Caco-2 (cell line): ENCODE data around the gene CDIP1. TPM values are rescaled to one million over a fixed set of nuclear protein-coding genes. Genes with fewer than 3 reads are reported as not detected.
A peak's percentile ranks its signal among the peaks of the same experiment; 100 is the strongest.

Source experiments
- BruUV-seq: library from RNA; stranded (reverse); fragments of 400-500 nt; replicated peaks from 2 replicates; lab custom pipeline; 2021; lab: Mats Ljungman, UMichigan
- CTCF ChIA-PET: fragments of 300-600 bp; sonication (Branson Sonifier 250); formaldehyde crosslinking; loops from one replicate; lab custom pipeline; 2022; ENCODE audit warnings: antibody characterized with exemption; lab: Charles Lee
- POLR2A ChIA-PET: fragments of 300-600 bp; sonication (Branson Sonifier 250); formaldehyde crosslinking; loops from one replicate; lab custom pipeline; 2022; ENCODE audit warnings: antibody characterized with exemption; lab: Charles Lee
- DNase-seq, 2 experiments: peaks; one replicate each; pipeline versions ENCODE4 v3.0.0 to v3.0.0-alpha.2; 2020 to 2022
- H3K27me3 ChIP-seq: replicated peaks from 2 replicates; pipeline ENCODE4 v1.6.0; 2011; ENCODE audit warnings: low read length; ENCODE audit not compliant: control insufficient read depth, insufficient read depth
- H3K36me3 ChIP-seq: 2 replicates; pipeline ENCODE4 v1.5.1; 2011; ENCODE audit warnings: low read length; ENCODE audit not compliant: control insufficient read depth, insufficient read depth
- H3K4me1 ChIP-seq: fragments of 250-450 bp; sonication (Bioruptor Pico); 2 replicates; pipeline ENCODE4 v1.5.1; 2020; ENCODE audit warnings: mild to moderate bottlenecking
- H3K4me3 ChIP-seq: 2 replicates; pipeline ENCODE4 v1.5.1; 2011; ENCODE audit warnings: low read depth, mild to moderate bottlenecking, control low read depth, low read length
- H3K9me3 ChIP-seq: fragments of 250-450 bp; sonication (Bioruptor Pico); 2 replicates; pipeline ENCODE4 v1.5.1; 2020; ENCODE audit warnings: mild to moderate bottlenecking, moderate library complexity
- H3K27ac Mint-ChIP-seq: one replicate; pipeline ENCODE4 v1.8.0; 2022; ENCODE audit warnings: mixed read lengths; ENCODE audit not compliant: unreplicated experiment
- H3K27me3 Mint-ChIP-seq: one replicate; pipeline ENCODE4 v1.8.0; 2022; ENCODE audit warnings: mixed read lengths; ENCODE audit not compliant: insufficient read depth, unreplicated experiment
- H3K36me3 Mint-ChIP-seq: one replicate; pipeline ENCODE4 v1.8.0; 2022; ENCODE audit warnings: mild to moderate bottlenecking, mixed read lengths; ENCODE audit not compliant: insufficient read depth, unreplicated experiment
- H3K4me1 Mint-ChIP-seq: one replicate; pipeline ENCODE4 v1.8.0; 2022; ENCODE audit warnings: low read depth, mixed read lengths; ENCODE audit not compliant: unreplicated experiment
- H3K4me3 Mint-ChIP-seq: one replicate; pipeline ENCODE4 v1.8.0; 2022; ENCODE audit warnings: mild to moderate bottlenecking, moderate library complexity, mixed read lengths; ENCODE audit not compliant: unreplicated experiment
- H3K9me3 Mint-ChIP-seq: one replicate; pipeline ENCODE4 v1.8.0; 2022; ENCODE audit warnings: mixed read lengths; ENCODE audit not compliant: unreplicated experiment
- CTCF ChIP-seq, 2 experiments: fragments of 200-600 bp in 1 of 2; IDR thresholded peaks; 1 replicate in 1 of 2; 2 replicates in 1 of 2; pipeline versions ENCODE4 v1.5.1 to v1.8.0; 2011 to 2022; ENCODE audit warnings: antibody characterized with exemption in 1 of 2, control low read depth in 1 of 2, inconsistent platforms in 1 of 2, low read depth in 1 of 2, low read length in 1 of 2, mild to moderate bottlenecking in 1 of 2, moderate library complexity in 1 of 2; ENCODE audit not compliant: insufficient read depth in 1 of 2, severe bottlenecking in 1 of 2, unreplicated experiment in 1 of 2
- intact Hi-C: fragments of 100-400 bp; cut with micrococcal nuclease; formaldehyde crosslinking; loops from one replicate; pipeline ENCODE4 v1.10.0; 2022; ENCODE audit not compliant: unreplicated experiment
- total RNA-seq: library from RNA; stranded (reverse); gene quantifications from 2 replicates; pipeline ENCODE4 v1.2.3, GENCODE V29; 2022

CDIP1 gene
- total RNA-seq, 1 experiment from 2014 or later, result 51.7 TPM

GRCh38 chr16:4506450-4506849, 32.1 kb downstream of the CDIP1 start:
- Mint-ChIP-seq H3K4me1 (peaks cover 1% of the 10 kb centered on the region), H3K9me3 (no peaks in the 10 kb centered on the region), H3K27ac (no peak overlapping the region), H3K36me3 (peaks cover 36% of the 10 kb centered on the region), H3K4me3 (no peak overlapping the region), H3K27me3 (no peaks in the 10 kb centered on the region)
- Histone ChIP-seq H3K9me3 (no peaks in the 10 kb centered on the region), H3K27me3 (no peaks in the 10 kb centered on the region), H3K4me1 (no peaks in the 10 kb centered on the region), H3K4me3 (no peak overlapping the region), H3K36me3 (peaks cover 5% of the 10 kb centered on the region; the same call in 1 of the 2 replicates)
- peak; percentile 58 for DNase-seq
- POLR2A ChIA-PET, result no interaction called here
- intact Hi-C loops, result loop anchor here (1.0 to 2.0 kb wide), 2 partner anchors 42 to 79 kb away; no protein-coding TSS in a partner anchor
- CTCF ChIA-PET, result interaction anchor here (0.6 to 2.1 kb wide), 3 partner anchors 12 to 42 kb away, joined by 3 to 10 read pairs (median 4); partner anchors contain the start of gene CDIP1
- no TSS peak for BruUV-seq
- TF ChIP-seq CTCF (IDR thresholded peaks at IDR 0.05; ENCODE audit: insufficient read depth in 1 of 2, low read depth in 1 of 2, low read length in 1 of 2, severe bottlenecking in 1 of 2, unreplicated experiment in 1 of 2), result peak; percentile 77 to 82

DNA sequence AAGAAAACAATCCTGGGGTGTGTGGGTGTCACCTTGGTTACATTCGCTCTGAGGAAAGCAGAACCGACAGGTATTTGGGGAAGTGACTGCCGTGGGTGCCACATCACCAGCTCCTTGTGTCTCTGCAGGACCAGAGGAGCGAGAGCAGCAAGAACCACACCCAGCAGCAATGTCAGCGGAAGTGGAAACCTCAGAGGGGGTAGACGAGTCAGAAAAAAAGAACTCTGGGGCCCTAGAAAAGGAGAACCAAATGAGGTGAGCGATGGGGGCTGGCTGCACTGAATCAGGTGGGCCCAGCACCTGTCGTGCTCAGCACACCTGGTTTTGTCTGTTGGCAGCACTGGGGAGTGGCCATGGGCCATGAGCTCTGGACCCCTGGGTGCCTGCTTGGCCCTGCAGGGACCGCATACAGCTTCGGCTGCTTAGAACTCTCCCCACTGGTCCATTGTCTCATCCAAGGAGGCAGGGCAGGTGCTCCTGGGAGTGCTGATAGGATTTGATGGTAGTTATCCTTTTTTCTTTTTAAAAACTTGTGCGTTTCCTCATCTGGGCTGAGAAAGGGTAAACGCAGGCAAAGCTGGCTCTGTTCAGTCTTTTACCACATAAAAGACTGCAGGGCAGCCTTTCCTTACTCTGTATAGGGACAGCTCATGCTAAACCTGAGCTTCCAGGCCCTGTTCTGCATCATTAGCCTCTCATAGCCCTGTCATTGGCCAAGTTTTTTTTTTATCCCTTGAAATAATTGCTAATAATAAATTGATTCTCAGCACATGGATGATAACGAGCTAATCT, 33.0 kb downstream of the CDIP1 start:
- CTCF ChIA-PET, result interaction anchor here (0.6 to 2.1 kb wide), 3 partner anchors 13 to 43 kb away, joined by 3 to 10 read pairs (median 4); partner anchors contain the start of gene CDIP1
- no peak for DNase-seq
- POLR2A ChIA-PET, result interaction anchor here (1.0 kb wide), 1 partner anchor 450 kb away, joined by 3 read pairs; no protein-coding TSS in a partner anchor
- no peaks in the 10 kb centered on the region for H3K9me3 ChIP-seq
- H3K27me3 ChIP-seq, result no peaks in the 10 kb centered on the region
- peaks cover 10% of the 10 kb centered on the region for H3K4me1 Mint-ChIP-seq
- intact Hi-C loops, result loop anchor here (1.0 to 2.0 kb wide), 2 partner anchors 43 to 80 kb away; no protein-coding TSS in a partner anchor
- TF ChIP-seq CTCF (IDR thresholded peaks at IDR 0.05; ENCODE audit: insufficient read depth in 1 of 2, low read depth in 1 of 2, low read length in 1 of 2, severe bottlenecking in 1 of 2, unreplicated experiment in 1 of 2), result no peak
- no peaks in the 10 kb centered on the region for H3K27me3 Mint-ChIP-seq
- no peak overlapping the region for H3K4me3 Mint-ChIP-seq
- H3K4me3 ChIP-seq, result no peak overlapping the region
- BruUV-seq, result no TSS peak
- H3K27ac Mint-ChIP-seq, result no peak overlapping the region
- H3K4me1 ChIP-seq, result peaks cover 7% of the 10 kb centered on the region
- H3K36me3 ChIP-seq, result peaks cover 2% of the 10 kb centered on the region; the same call in 1 of the 2 replicates
- no peaks in the 10 kb centered on the region for H3K9me3 Mint-ChIP-seq
- H3K36me3 Mint-ChIP-seq, result peaks cover 30% of the 10 kb centered on the region

- Histone ChIP-seq H3K27me3 (no peaks in the 10 kb centered on the region), H3K4me3 (no peak overlapping the region), H3K9me3 (no peaks in the 10 kb centered on the region), H3K36me3 (no peaks in the 10 kb centered on the region), H3K4me1 (peaks cover 16% of the 10 kb centered on the region)
- BruUV-seq, result no TSS peak
- Mint-ChIP-seq H3K9me3 (no peaks in the 10 kb centered on the region), H3K36me3 (peaks cover under 1% of the 10 kb centered on the region), H3K4me3 (no peak overlapping the region), H3K27me3 (no peaks in the 10 kb centered on the region), H3K27ac (peak overlapping the region; percentile 42), H3K4me1 (peaks cover 26% of the 10 kb centered on the region)
- no peak for TF ChIP-seq CTCF (IDR thresholded peaks at IDR 0.05; ENCODE audit: insufficient read depth in 1 of 2, low read depth in 1 of 2, low read length in 1 of 2, severe bottlenecking in 1 of 2, unreplicated experiment in 1 of 2)
- intact Hi-C loops, result loop anchor here (2.0 kb wide), 1 partner anchor 24 kb away; the partner anchor contains the start of gene HMOX2
- ChIA-PET CTCF (interaction anchor here (0.6 to 1.4 kb wide), 3 partner anchors 13 to 211 kb away, joined by 3 to 4 read pairs (median 3); no protein-coding TSS in a partner anchor), POLR2A (no interaction called here)
- no peak for DNase-seq
These were observed 37.5 kb downstream of the CDIP1 start for GRCh38 chr16:4501071-4501478.
